ENCODE measurements around the gene PRKCE.

DNA sequence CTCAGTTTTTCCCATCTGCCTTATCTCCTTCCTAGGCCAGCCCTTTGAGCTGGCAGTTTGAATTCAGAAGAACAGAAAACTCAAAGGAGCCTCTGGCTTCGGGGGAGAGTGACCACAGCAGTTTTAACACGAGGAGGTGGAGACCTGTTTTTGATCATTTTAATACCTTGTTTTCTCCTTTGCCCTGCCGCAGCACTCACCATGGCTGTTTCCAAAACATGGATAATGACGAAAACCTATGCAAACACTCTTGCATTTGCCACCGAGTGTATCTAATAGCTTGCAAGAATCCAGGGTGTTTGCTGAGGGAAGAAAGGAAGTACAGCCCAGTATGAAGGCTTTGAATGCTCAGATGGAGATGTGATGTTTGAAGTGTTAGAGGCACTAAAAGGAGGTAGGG lies 167.1 kb downstream of the PRKCE start:
- TF ChIP-seq CTCF (conservative IDR thresholded peaks at IDR 0.05 in 1 of 2, IDR thresholded peaks at IDR 0.05 in 1 of 2; ENCODE audit: extremely low read depth in 1 of 2, insufficient read depth in 1 of 2, low read depth in 1 of 2, low read length in 2 of 2), result no peak
- TF ChIP-seq EZH2 (IDR thresholded peaks at IDR 0.05; ENCODE audit: borderline replicate concordance, low read length), result no peak

Measured in mammary epithelial cell (primary cell).